Caco-2 (cell line): Measurements from ENCODE around the gene ITGA5. TPM values are rescaled to one million over a fixed set of nuclear protein-coding genes. Genes with fewer than 3 reads are reported as not detected.

Experiments used
- BruUV-seq: library from RNA; stranded (reverse); fragments of 400-500 nt; replicated peaks from 2 replicates; lab custom pipeline; 2021; lab: Mats Ljungman, UMichigan
- CTCF ChIA-PET: fragments of 300-600 bp; sonication (Branson Sonifier 250); formaldehyde crosslinking; loops from one replicate; lab custom pipeline; 2022; ENCODE audit warnings: antibody characterized with exemption; lab: Charles Lee
- POLR2A ChIA-PET: fragments of 300-600 bp; sonication (Branson Sonifier 250); formaldehyde crosslinking; loops from one replicate; lab custom pipeline; 2022; ENCODE audit warnings: antibody characterized with exemption; lab: Charles Lee
- DNase-seq, 2 experiments: peaks; one replicate each; pipeline versions ENCODE4 v3.0.0 to v3.0.0-alpha.2; 2020 to 2022
- H3K27me3 ChIP-seq: replicated peaks from 2 replicates; pipeline ENCODE4 v1.6.0; 2011; ENCODE audit warnings: low read length; ENCODE audit not compliant: control insufficient read depth, insufficient read depth
- H3K36me3 ChIP-seq: 2 replicates; pipeline ENCODE4 v1.5.1; 2011; ENCODE audit warnings: low read length; ENCODE audit not compliant: control insufficient read depth, insufficient read depth
- H3K4me1 ChIP-seq: fragments of 250-450 bp; sonication (Bioruptor Pico); 2 replicates; pipeline ENCODE4 v1.5.1; 2020; ENCODE audit warnings: mild to moderate bottlenecking
- H3K4me3 ChIP-seq: 2 replicates; pipeline ENCODE4 v1.5.1; 2011; ENCODE audit warnings: low read depth, mild to moderate bottlenecking, control low read depth, low read length
- H3K9me3 ChIP-seq: fragments of 250-450 bp; sonication (Bioruptor Pico); 2 replicates; pipeline ENCODE4 v1.5.1; 2020; ENCODE audit warnings: mild to moderate bottlenecking, moderate library complexity
- H3K27ac Mint-ChIP-seq: one replicate; pipeline ENCODE4 v1.8.0; 2022; ENCODE audit warnings: mixed read lengths; ENCODE audit not compliant: unreplicated experiment
- H3K27me3 Mint-ChIP-seq: one replicate; pipeline ENCODE4 v1.8.0; 2022; ENCODE audit warnings: mixed read lengths; ENCODE audit not compliant: insufficient read depth, unreplicated experiment
- H3K36me3 Mint-ChIP-seq: one replicate; pipeline ENCODE4 v1.8.0; 2022; ENCODE audit warnings: mild to moderate bottlenecking, mixed read lengths; ENCODE audit not compliant: insufficient read depth, unreplicated experiment
- H3K4me1 Mint-ChIP-seq: one replicate; pipeline ENCODE4 v1.8.0; 2022; ENCODE audit warnings: low read depth, mixed read lengths; ENCODE audit not compliant: unreplicated experiment
- H3K4me3 Mint-ChIP-seq: one replicate; pipeline ENCODE4 v1.8.0; 2022; ENCODE audit warnings: mild to moderate bottlenecking, moderate library complexity, mixed read lengths; ENCODE audit not compliant: unreplicated experiment
- H3K9me3 Mint-ChIP-seq: one replicate; pipeline ENCODE4 v1.8.0; 2022; ENCODE audit warnings: mixed read lengths; ENCODE audit not compliant: unreplicated experiment
- CTCF ChIP-seq, 2 experiments: fragments of 200-600 bp in 1 of 2; IDR thresholded peaks; 1 replicate in 1 of 2; 2 replicates in 1 of 2; pipeline versions ENCODE4 v1.5.1 to v1.8.0; 2011 to 2022; ENCODE audit warnings: antibody characterized with exemption in 1 of 2, control low read depth in 1 of 2, inconsistent platforms in 1 of 2, low read depth in 1 of 2, low read length in 1 of 2, mild to moderate bottlenecking in 1 of 2, moderate library complexity in 1 of 2; ENCODE audit not compliant: insufficient read depth in 1 of 2, severe bottlenecking in 1 of 2, unreplicated experiment in 1 of 2
- intact Hi-C: fragments of 100-400 bp; cut with micrococcal nuclease; formaldehyde crosslinking; loops from one replicate; pipeline ENCODE4 v1.10.0; 2022; ENCODE audit not compliant: unreplicated experiment
- total RNA-seq: library from RNA; stranded (reverse); gene quantifications from 2 replicates; pipeline ENCODE4 v1.2.3, GENCODE V29; 2022

Gene ITGA5
- total RNA-seq, 1 experiment from 2014 or later = 17.3 TPM

GRCh38 chr12:54442961-54443360 is 23.9 kb upstream of the ITGA5 start:
- Mint-ChIP-seq H3K27ac (no peak overlapping the region), H3K4me1 (no peaks in the 10 kb centered on the region), H3K27me3 (no peaks in the 10 kb centered on the region), H3K9me3 (no peaks in the 10 kb centered on the region), H3K4me3 (no peak overlapping the region), H3K36me3 (no peaks in the 10 kb centered on the region)
- Histone ChIP-seq H3K4me1 (no peaks in the 10 kb centered on the region), H3K36me3 (no peaks in the 10 kb centered on the region), H3K4me3 (no peak overlapping the region), H3K9me3 (no peaks in the 10 kb centered on the region), H3K27me3 (no peaks in the 10 kb centered on the region)
- ChIA-PET CTCF (interaction anchor here (0.7 to 2.9 kb wide), 3 partner anchors 33 to 47 kb away, joined by 3 to 12 read pairs (median 3); no protein-coding TSS in a partner anchor), POLR2A (no interaction called here)
- DNase-seq = no peak
- intact Hi-C loops = no loop called here
- no TSS peak for BruUV-seq
- TF ChIP-seq CTCF (IDR thresholded peaks at IDR 0.05; ENCODE audit: insufficient read depth in 1 of 2, low read depth in 1 of 2, low read length in 1 of 2, severe bottlenecking in 1 of 2, unreplicated experiment in 1 of 2) = no peak

GRCh38 chr12:54442099-54442498 is 23.0 kb upstream of the ITGA5 start:
- ChIA-PET CTCF (interaction anchor here (2.9 kb wide), 1 partner anchor 43 kb away, joined by 12 read pairs; no protein-coding TSS in a partner anchor), POLR2A (no interaction called here)
- intact Hi-C loops = no loop called here
- no peaks in the 10 kb centered on the region for H3K9me3 ChIP-seq
- Mint-ChIP-seq H3K4me3 (no peak overlapping the region), H3K4me1 (no peaks in the 10 kb centered on the region), H3K9me3 (no peaks in the 10 kb centered on the region), H3K36me3 (no peaks in the 10 kb centered on the region), H3K27me3 (no peaks in the 10 kb centered on the region), H3K27ac (no peak overlapping the region)
- no peaks in the 10 kb centered on the region for H3K4me1 ChIP-seq
- TF ChIP-seq CTCF (IDR thresholded peaks at IDR 0.05; ENCODE audit: insufficient read depth in 1 of 2, low read depth in 1 of 2, low read length in 1 of 2, severe bottlenecking in 1 of 2, unreplicated experiment in 1 of 2) = no peak
- no TSS peak for BruUV-seq
- no peaks in the 10 kb centered on the region for H3K27me3 ChIP-seq
- no peak for DNase-seq
- no peak overlapping the region for H3K4me3 ChIP-seq
- H3K36me3 ChIP-seq = no peaks in the 10 kb centered on the region

GRCh38 chr12:54439521-54440255 is 20.6 kb upstream of the ITGA5 start:
- peak; percentile 76 to 81 for TF ChIP-seq CTCF (IDR thresholded peaks at IDR 0.05; ENCODE audit: insufficient read depth in 1 of 2, low read depth in 1 of 2, low read length in 1 of 2, severe bottlenecking in 1 of 2, unreplicated experiment in 1 of 2)
- H3K4me1 Mint-ChIP-seq = no peaks in the 10 kb centered on the region
- no peaks in the 10 kb centered on the region for H3K9me3 Mint-ChIP-seq
- H3K4me1 ChIP-seq = no peaks in the 10 kb centered on the region
- H3K9me3 ChIP-seq = no peaks in the 10 kb centered on the region
- intact Hi-C loops = loop anchor here (1.0 kb wide), 1 partner anchor 40 kb away; no protein-coding TSS in a partner anchor
- no peak overlapping the region for H3K4me3 ChIP-seq
- no peak overlapping the region for H3K4me3 Mint-ChIP-seq
- H3K36me3 Mint-ChIP-seq = no peaks in the 10 kb centered on the region
- ChIA-PET CTCF (interaction anchor here (0.5 to 5.4 kb wide), 12 partner anchors 12 to 102 kb away, joined by 3 to 142 read pairs (median 4); no protein-coding TSS in a partner anchor), POLR2A (no interaction called here)
- H3K27me3 Mint-ChIP-seq = no peaks in the 10 kb centered on the region
- H3K27me3 ChIP-seq = no peaks in the 10 kb centered on the region
- H3K36me3 ChIP-seq = no peaks in the 10 kb centered on the region
- H3K27ac Mint-ChIP-seq = no peak overlapping the region
- DNase-seq = peak in 1 of 2 experiments; percentile 35
- no TSS peak for BruUV-seq
